Measurements from ENCODE around the gene TTC34. TPM values are rescaled to one million over a fixed set of nuclear protein-coding genes. Genes with fewer than 3 reads are reported as not detected.

TTC34 gene
- total RNA-seq, 1 experiment from 2014 or later = 0.61 TPM

GRCh38 chr1:2795926-2796325, 5.6 kb downstream of the TTC34 start:
- TF ChIP-seq RORB (CRISPR knock-in tag; IDR thresholded peaks at IDR 0.05) (no peak), E2F5 (CRISPR knock-in tag; IDR thresholded peaks at IDR 0.05) (no peak), MYBL2 (CRISPR knock-in tag; IDR thresholded peaks at IDR 0.05) (no peak), JAZF1 (CRISPR knock-in tag; IDR thresholded peaks at IDR 0.05) (no peak), EMX1 (CRISPR knock-in tag; IDR thresholded peaks at IDR 0.05) (no peak), CTCF (IDR thresholded peaks at IDR 0.05) (no peak), HMGA2 (CRISPR knock-in tag; IDR thresholded peaks at IDR 0.05) (no peak), ZNF263 (CRISPR knock-in tag; IDR thresholded peaks at IDR 0.05; ENCODE audit: low read depth) (no peak), NFE2L1 (CRISPR knock-in tag; IDR thresholded peaks at IDR 0.05) (no peak), ARID4B (CRISPR knock-in tag; IDR thresholded peaks at IDR 0.05; ENCODE audit: borderline replicate concordance) (no peak), E2F1 (CRISPR knock-in tag; IDR thresholded peaks at IDR 0.05) (no peak), PRRX2 (CRISPR knock-in tag; IDR thresholded peaks at IDR 0.05) (no peak)
- Mint-ChIP-seq H3K9me3 (peaks cover 60% of the 10 kb centered on the region), H3K27ac (no peak overlapping the region), H3K36me3 (peaks cover 42% of the 10 kb centered on the region), H3K4me3 (no peak overlapping the region), H3K27me3 (ENCODE audit: low read depth) (peaks cover 10% of the 10 kb centered on the region), H3K4me1 (no peaks in the 10 kb centered on the region)
- ChIA-PET POLR2A (no interaction called here), CTCF (interaction anchor here (0.5 kb wide), 1 partner anchor 629 kb away, joined by 3 read pairs; no protein-coding TSS in a partner anchor)
- no peak for ATAC-seq
- no peak for DNase-seq (ENCODE audit: low spot score)

GRCh38 chr1:2791027-2791760, 10.3 kb downstream of the TTC34 start:
- ATAC-seq (no peak), DNase-seq (ENCODE audit: low spot score) (no peak)
- POLR2A ChIA-PET = no interaction called here
- peaks cover 9% of the 10 kb centered on the region for H3K4me1 Mint-ChIP-seq
- H3K27ac Mint-ChIP-seq = no peak overlapping the region
- H3K36me3 Mint-ChIP-seq = peaks cover 40% of the 10 kb centered on the region
- CTCF ChIA-PET = no interaction called here
- H3K4me3 Mint-ChIP-seq = no peak overlapping the region
- H3K27me3 Mint-ChIP-seq (ENCODE audit: low read depth) = peaks cover 5% of the 10 kb centered on the region
- peaks cover 51% of the 10 kb centered on the region for H3K9me3 Mint-ChIP-seq
- TF ChIP-seq MAX (CRISPR knock-in tag; IDR thresholded peaks at IDR 0.05) (no peak), TEAD4 (CRISPR knock-in tag; IDR thresholded peaks at IDR 0.05) (no peak), MYBL2 (CRISPR knock-in tag; IDR thresholded peaks at IDR 0.05) (no peak), STAT6 (CRISPR knock-in tag; conservative IDR thresholded peaks at IDR 0.05; ENCODE audit: low read depth) (no peak), TEAD1 (CRISPR knock-in tag; IDR thresholded peaks at IDR 0.05) (no peak), JUN (CRISPR knock-in tag; IDR thresholded peaks at IDR 0.05) (no peak), PRDM15 (CRISPR knock-in tag; IDR thresholded peaks at IDR 0.05) (no peak)
